Karpas-422 (cell line): ENCODE results near the gene CCDC82. TPM values are rescaled to one million over a fixed set of nuclear protein-coding genes. Genes with fewer than 3 reads are reported as not detected.

Source experiments
- DNase-seq: peaks from one replicate; pipeline ENCODE4 v3.0.0-alpha.2; 2015
- H2AFZ ChIP-seq: fragments of 200-600 bp; sonication (generic); 2 replicates; pipeline ENCODE4 v1.6.1; 2014; ENCODE audit warnings: antibody characterized with exemption, low read length, mixed read lengths
- H3K27ac ChIP-seq: fragments of 200-600 bp; sonication (generic); 2 replicates; pipeline ENCODE4 v1.5.1; 2014; ENCODE audit warnings: mild to moderate bottlenecking, low read length, moderate library complexity
- H3K27me3 ChIP-seq: fragments of 200-600 bp; sonication (generic); 2 replicates; pipeline ENCODE4 v1.6.1; 2014; ENCODE audit warnings: low read length, mixed read lengths
- H3K36me3 ChIP-seq: fragments of 200-600 bp; sonication (generic); 2 replicates; pipeline ENCODE4 v1.6.1; 2014; ENCODE audit warnings: low read length, mixed read lengths; ENCODE audit not compliant: insufficient read depth
- H3K4me1 ChIP-seq: fragments of 200-600 bp; sonication (generic); 2 replicates; pipeline ENCODE4 v1.6.1; 2014; ENCODE audit warnings: mild to moderate bottlenecking, low read length, mixed read lengths
- H3K4me2 ChIP-seq: fragments of 200-600 bp; sonication (generic); 2 replicates; pipeline ENCODE4 v1.6.1; 2014; ENCODE audit warnings: low read length, low read depth, mild to moderate bottlenecking; ENCODE audit not compliant: poor library complexity, severe bottlenecking
- H3K4me3 ChIP-seq: fragments of 200-600 bp; sonication (generic); 2 replicates; pipeline ENCODE4 v1.5.1; 2014; ENCODE audit warnings: mild to moderate bottlenecking, antibody characterized with exemption, low read length, mixed read lengths
- H3K79me2 ChIP-seq: fragments of 200-600 bp; sonication (generic); 2 replicates; pipeline ENCODE4 v1.6.1; 2014; ENCODE audit warnings: mild to moderate bottlenecking, low read length, mixed read lengths
- H3K9ac ChIP-seq: fragments of 200-600 bp; sonication (generic); 2 replicates; pipeline ENCODE4 v1.6.0; 2014; ENCODE audit warnings: low read length
- H3K9me2 ChIP-seq: fragments of 200-600 bp; sonication (generic), shearing (Covaris generic); replicated peaks from 2 replicates; pipeline ENCODE4 v1.6.0; 2014; ENCODE audit warnings: mild to moderate bottlenecking, low read length, moderate library complexity; ENCODE audit not compliant: insufficient read depth
- H3K9me3 ChIP-seq: fragments of 300-700, 200-600 bp; sonication (generic); 2 replicates; pipeline ENCODE4 v1.6.1; 2014; ENCODE audit warnings: low read length, mixed read lengths
- H4K20me1 ChIP-seq: fragments of 200-600 bp; sonication (generic); 2 replicates; pipeline ENCODE4 v1.6.1; 2014; ENCODE audit warnings: mild to moderate bottlenecking, antibody characterized with exemption, low read length, low read depth; ENCODE audit not compliant: insufficient read depth
- total RNA-seq: library from RNA; depleted of rRNA; stranded (reverse); fragments of >200 nt; shearing (Covaris generic); gene quantifications from 2 replicates; pipeline ENCODE4 v1.2.3, GENCODE V29; 2014; ENCODE audit warnings: low replicate concordance

Gene CCDC82
- total RNA-seq, 1 experiment from 2014 or later: 88.6 TPM

GRCh38 chr11:96314326-96315020 is 75.2 kb downstream of the CCDC82 start:
- no peaks in the 10 kb centered on the region for H3K36me3 ChIP-seq
- H3K9ac ChIP-seq: no peak overlapping the region
- no peaks in the 10 kb centered on the region for H3K9me2 ChIP-seq
- no peaks in the 10 kb centered on the region for H3K9me3 ChIP-seq
- no peak for DNase-seq
- H3K27me3 ChIP-seq: no peaks in the 10 kb centered on the region
- H3K4me2 ChIP-seq: no peak overlapping the region
- H4K20me1 ChIP-seq: no peaks in the 10 kb centered on the region
- H2AFZ ChIP-seq: no peak overlapping the region
- H3K79me2 ChIP-seq: no peaks in the 10 kb centered on the region
- H3K4me1 ChIP-seq: no peaks in the 10 kb centered on the region
- H3K4me3 ChIP-seq: no peak overlapping the region
- no peak overlapping the region for H3K27ac ChIP-seq

- DNase-seq: no peak
- H3K36me3 ChIP-seq: no peaks in the 10 kb centered on the region
- H2AFZ ChIP-seq: no peak overlapping the region
- no peak overlapping the region for H3K4me2 ChIP-seq
- no peaks in the 10 kb centered on the region for H3K9me3 ChIP-seq
- H3K4me1 ChIP-seq: no peaks in the 10 kb centered on the region
- no peaks in the 10 kb centered on the region for H3K27me3 ChIP-seq
- no peak overlapping the region for H3K27ac ChIP-seq
- H3K79me2 ChIP-seq: no peaks in the 10 kb centered on the region
- no peak overlapping the region for H3K9ac ChIP-seq
- no peaks in the 10 kb centered on the region for H4K20me1 ChIP-seq
- no peaks in the 10 kb centered on the region for H3K9me2 ChIP-seq
- no peak overlapping the region for H3K4me3 ChIP-seq
Measured at GRCh38 chr11:96313163-96313562, 76.5 kb downstream of the CCDC82 start.

GRCh38 chr11:96311120-96311568 is 78.6 kb downstream of the CCDC82 start:
- no peak overlapping the region for H3K9ac ChIP-seq
- H3K36me3 ChIP-seq: no peaks in the 10 kb centered on the region
- DNase-seq: no peak
- no peak overlapping the region for H3K4me3 ChIP-seq
- H3K79me2 ChIP-seq: no peaks in the 10 kb centered on the region
- H3K4me2 ChIP-seq: no peak overlapping the region
- H4K20me1 ChIP-seq: no peaks in the 10 kb centered on the region
- no peak overlapping the region for H2AFZ ChIP-seq
- H3K27ac ChIP-seq: no peak overlapping the region
- no peaks in the 10 kb centered on the region for H3K9me3 ChIP-seq
- no peaks in the 10 kb centered on the region for H3K27me3 ChIP-seq
- no peaks in the 10 kb centered on the region for H3K9me2 ChIP-seq
- no peaks in the 10 kb centered on the region for H3K4me1 ChIP-seq

- Histone ChIP-seq H3K27me3 (no peaks in the 10 kb centered on the region), H3K9ac (no peak overlapping the region), H2AFZ (no peak overlapping the region), H3K4me1 (no peaks in the 10 kb centered on the region), H3K4me2 (no peak overlapping the region), H3K9me2 (no peaks in the 10 kb centered on the region), H3K27ac (no peak overlapping the region), H3K4me3 (no peak overlapping the region), H3K36me3 (no peaks in the 10 kb centered on the region), H3K79me2 (no peaks in the 10 kb centered on the region), H3K9me3 (no peaks in the 10 kb centered on the region), H4K20me1 (no peaks in the 10 kb centered on the region)
- DNase-seq: no peak
Measured at GRCh38 chr11:96310236-96310635, 79.5 kb downstream of the CCDC82 start.

- Histone ChIP-seq H3K4me3 (no peak overlapping the region), H3K9me3 (no peaks in the 10 kb centered on the region), H3K27ac (no peak overlapping the region), H3K27me3 (no peaks in the 10 kb centered on the region), H3K4me1 (no peaks in the 10 kb centered on the region), H3K9ac (no peak overlapping the region), H3K9me2 (no peaks in the 10 kb centered on the region), H4K20me1 (no peaks in the 10 kb centered on the region), H2AFZ (no peak overlapping the region), H3K36me3 (no peaks in the 10 kb centered on the region), H3K79me2 (no peaks in the 10 kb centered on the region), H3K4me2 (no peak overlapping the region)
- no peak for DNase-seq
Measured at GRCh38 chr11:96309643-96310017, 80.1 kb downstream of the CCDC82 start.

GRCh38 chr11:96309016-96309642 is 80.6 kb downstream of the CCDC82 start:
- no peak overlapping the region for H3K9ac ChIP-seq
- H3K4me2 ChIP-seq: no peak overlapping the region
- DNase-seq: no peak
- H3K79me2 ChIP-seq: no peaks in the 10 kb centered on the region
- no peaks in the 10 kb centered on the region for H3K27me3 ChIP-seq
- no peaks in the 10 kb centered on the region for H4K20me1 ChIP-seq
- H3K9me3 ChIP-seq: no peaks in the 10 kb centered on the region
- H3K36me3 ChIP-seq: no peaks in the 10 kb centered on the region
- H2AFZ ChIP-seq: no peak overlapping the region
- no peaks in the 10 kb centered on the region for H3K9me2 ChIP-seq
- no peaks in the 10 kb centered on the region for H3K4me1 ChIP-seq
- no peak overlapping the region for H3K27ac ChIP-seq
- H3K4me3 ChIP-seq: no peak overlapping the region

- no peaks in the 10 kb centered on the region for H4K20me1 ChIP-seq
- H2AFZ ChIP-seq: no peak overlapping the region
- H3K4me3 ChIP-seq: no peak overlapping the region
- no peaks in the 10 kb centered on the region for H3K27me3 ChIP-seq
- no peak overlapping the region for H3K27ac ChIP-seq
- H3K9me2 ChIP-seq: no peaks in the 10 kb centered on the region
- no peaks in the 10 kb centered on the region for H3K4me1 ChIP-seq
- H3K79me2 ChIP-seq: no peaks in the 10 kb centered on the region
- H3K36me3 ChIP-seq: no peaks in the 10 kb centered on the region
- H3K4me2 ChIP-seq: no peak overlapping the region
- DNase-seq: no peak
- no peak overlapping the region for H3K9ac ChIP-seq
- H3K9me3 ChIP-seq: no peaks in the 10 kb centered on the region
Measured at GRCh38 chr11:96307776-96308140, 82.0 kb downstream of the CCDC82 start.

- Histone ChIP-seq H3K9me3 (no peaks in the 10 kb centered on the region), H3K9me2 (no peaks in the 10 kb centered on the region), H3K4me3 (no peak overlapping the region), H3K27me3 (no peaks in the 10 kb centered on the region), H3K9ac (no peak overlapping the region), H3K27ac (no peak overlapping the region), H3K4me1 (no peaks in the 10 kb centered on the region), H4K20me1 (no peaks in the 10 kb centered on the region), H3K79me2 (no peaks in the 10 kb centered on the region), H3K4me2 (no peak overlapping the region), H2AFZ (no peak overlapping the region), H3K36me3 (no peaks in the 10 kb centered on the region)
- DNase-seq: no peak
Measured at GRCh38 chr11:96306933-96307775, 82.6 kb downstream of the CCDC82 start.
